Calu3 (cell line): ENCODE results near the gene MMAB. TPM values are rescaled to one million over a fixed set of nuclear protein-coding genes. Genes with fewer than 3 reads are reported as not detected.

Experiments
- BruUV-seq: library from RNA; stranded (reverse); fragments of 400-500 nt; replicated peaks from 2 replicates; lab custom pipeline; 2021; lab: Mats Ljungman, UMichigan
- CTCF ChIA-PET: fragments of 300-600 bp; sonication (Branson Sonifier 250); formaldehyde crosslinking; loops from one replicate; lab custom pipeline; 2022; ENCODE audit warnings: antibody characterized with exemption; lab: Charles Lee
- DNase-seq: peaks from one replicate; pipeline ENCODE4 v3.0.0; 2022
- H3K27ac Mint-ChIP-seq: one replicate; pipeline ENCODE4 v1.8.0; 2022; ENCODE audit warnings: mixed read lengths; ENCODE audit not compliant: unreplicated experiment
- H3K27me3 Mint-ChIP-seq: one replicate; pipeline ENCODE4 v1.8.0; 2022; ENCODE audit warnings: mixed read lengths; ENCODE audit not compliant: unreplicated experiment
- H3K36me3 Mint-ChIP-seq: one replicate; pipeline ENCODE4 v1.8.0; 2022; ENCODE audit warnings: mild to moderate bottlenecking, moderate library complexity, mixed read lengths; ENCODE audit not compliant: insufficient read depth, unreplicated experiment
- H3K4me1 Mint-ChIP-seq: one replicate; pipeline ENCODE4 v1.8.0; 2022; ENCODE audit warnings: mild to moderate bottlenecking, low read depth, mixed read lengths; ENCODE audit not compliant: unreplicated experiment
- H3K4me3 Mint-ChIP-seq: one replicate; pipeline ENCODE4 v1.8.0; 2022; ENCODE audit warnings: mild to moderate bottlenecking, low read depth, moderate library complexity, mixed read lengths; ENCODE audit not compliant: unreplicated experiment
- H3K9me3 Mint-ChIP-seq: one replicate; pipeline ENCODE4 v1.8.0; 2022; ENCODE audit warnings: low read depth, mixed read lengths; ENCODE audit not compliant: unreplicated experiment
- CTCF ChIP-seq: fragments of 200-600 bp; IDR thresholded peaks from one replicate; pipeline ENCODE4 v1.8.0; 2022; ENCODE audit warnings: antibody characterized with exemption; ENCODE audit not compliant: unreplicated experiment
- intact Hi-C: fragments of 100-400 bp; cut with micrococcal nuclease; formaldehyde crosslinking; loops from one replicate; pipeline ENCODE4 v1.10.0; 2022; ENCODE audit not compliant: unreplicated experiment
- total RNA-seq: library from RNA; stranded (reverse); gene quantifications from 2 replicates; pipeline ENCODE4 v1.2.3, GENCODE V29; 2022

The MMAB gene
- total RNA-seq, 1 experiment from 2014 or later, result 82.8 TPM

- Mint-ChIP-seq H3K36me3 (no peaks in the 10 kb centered on the region), H3K4me3 (no peak overlapping the region), H3K4me1 (no peaks in the 10 kb centered on the region), H3K27ac (no peak overlapping the region), H3K27me3 (peaks cover 98% of the 10 kb centered on the region), H3K9me3 (no peaks in the 10 kb centered on the region)
- CTCF ChIA-PET, result no interaction called here
- intact Hi-C loops, result no loop called here
- TF ChIP-seq CTCF, result no peak
- no TSS peak for BruUV-seq
- no peak for DNase-seq
Measured at GRCh38 chr12:109609342-109609741, 36.0 kb upstream of the MMAB start.

- DNase-seq, result no peak
- intact Hi-C loops, result no loop called here
- Mint-ChIP-seq H3K27me3 (peaks cover 92% of the 10 kb centered on the region), H3K27ac (no peak overlapping the region), H3K4me1 (no peaks in the 10 kb centered on the region), H3K9me3 (no peaks in the 10 kb centered on the region), H3K36me3 (no peaks in the 10 kb centered on the region), H3K4me3 (no peak overlapping the region)
- no peak for TF ChIP-seq CTCF
- CTCF ChIA-PET, result interaction anchor here (0.5 kb wide), 1 partner anchor 15 kb away, joined by 5 read pairs; no protein-coding TSS in a partner anchor
- BruUV-seq, result no TSS peak
Measured at GRCh38 chr12:109608793-109609192, 35.5 kb upstream of the MMAB start.

GRCh38 chr12:109608270-109608669 lies 35.0 kb upstream of the MMAB start:
- CTCF ChIA-PET, result interaction anchor here (0.5 kb wide), 1 partner anchor 15 kb away, joined by 5 read pairs; no protein-coding TSS in a partner anchor
- BruUV-seq, result no TSS peak
- Mint-ChIP-seq H3K9me3 (no peaks in the 10 kb centered on the region), H3K27ac (no peak overlapping the region), H3K4me1 (no peaks in the 10 kb centered on the region), H3K36me3 (no peaks in the 10 kb centered on the region), H3K27me3 (peaks cover 87% of the 10 kb centered on the region), H3K4me3 (no peak overlapping the region)
- DNase-seq, result no peak
- intact Hi-C loops, result no loop called here
- TF ChIP-seq CTCF, result no peak

GRCh38 chr12:109607618-109608017 lies 34.3 kb upstream of the MMAB start:
- Mint-ChIP-seq H3K27me3 (peaks cover 81% of the 10 kb centered on the region), H3K27ac (no peak overlapping the region), H3K36me3 (no peaks in the 10 kb centered on the region), H3K4me3 (no peak overlapping the region), H3K9me3 (no peaks in the 10 kb centered on the region), H3K4me1 (no peaks in the 10 kb centered on the region)
- no peak for DNase-seq
- no peak for TF ChIP-seq CTCF
- BruUV-seq, result no TSS peak
- CTCF ChIA-PET, result no interaction called here
- intact Hi-C loops, result no loop called here
